ENCODE results near the gene MYO1D.

- TF ChIP-seq, protein P1, sequence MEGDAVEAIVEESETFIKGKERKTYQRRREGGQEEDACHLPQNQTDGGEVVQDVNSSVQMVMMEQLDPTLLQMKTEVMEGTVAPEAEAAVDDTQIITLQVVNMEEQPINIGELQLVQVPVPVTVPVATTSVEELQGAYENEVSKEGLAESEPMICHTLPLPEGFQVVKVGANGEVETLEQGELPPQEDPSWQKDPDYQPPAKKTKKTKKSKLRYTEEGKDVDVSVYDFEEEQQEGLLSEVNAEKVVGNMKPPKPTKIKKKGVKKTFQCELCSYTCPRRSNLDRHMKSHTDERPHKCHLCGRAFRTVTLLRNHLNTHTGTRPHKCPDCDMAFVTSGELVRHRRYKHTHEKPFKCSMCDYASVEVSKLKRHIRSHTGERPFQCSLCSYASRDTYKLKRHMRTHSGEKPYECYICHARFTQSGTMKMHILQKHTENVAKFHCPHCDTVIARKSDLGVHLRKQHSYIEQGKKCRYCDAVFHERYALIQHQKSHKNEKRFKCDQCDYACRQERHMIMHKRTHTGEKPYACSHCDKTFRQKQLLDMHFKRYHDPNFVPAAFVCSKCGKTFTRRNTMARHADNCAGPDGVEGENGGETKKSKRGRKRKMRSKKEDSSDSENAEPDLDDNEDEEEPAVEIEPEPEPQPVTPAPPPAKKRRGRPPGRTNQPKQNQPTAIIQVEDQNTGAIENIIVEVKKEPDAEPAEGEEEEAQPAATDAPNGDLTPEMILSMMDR (IDR thresholded peaks at IDR 0.05), result no peak
- no peak for TF ChIP-seq POLR2AphosphoS5 (IDR thresholded peaks at IDR 0.05)
Observed at GRCh38 chr17:32493571-32493970, 383.4 kb downstream of the MYO1D start.
